ENCODE results near the gene ITPKC.

ITPKC gene

DNA sequence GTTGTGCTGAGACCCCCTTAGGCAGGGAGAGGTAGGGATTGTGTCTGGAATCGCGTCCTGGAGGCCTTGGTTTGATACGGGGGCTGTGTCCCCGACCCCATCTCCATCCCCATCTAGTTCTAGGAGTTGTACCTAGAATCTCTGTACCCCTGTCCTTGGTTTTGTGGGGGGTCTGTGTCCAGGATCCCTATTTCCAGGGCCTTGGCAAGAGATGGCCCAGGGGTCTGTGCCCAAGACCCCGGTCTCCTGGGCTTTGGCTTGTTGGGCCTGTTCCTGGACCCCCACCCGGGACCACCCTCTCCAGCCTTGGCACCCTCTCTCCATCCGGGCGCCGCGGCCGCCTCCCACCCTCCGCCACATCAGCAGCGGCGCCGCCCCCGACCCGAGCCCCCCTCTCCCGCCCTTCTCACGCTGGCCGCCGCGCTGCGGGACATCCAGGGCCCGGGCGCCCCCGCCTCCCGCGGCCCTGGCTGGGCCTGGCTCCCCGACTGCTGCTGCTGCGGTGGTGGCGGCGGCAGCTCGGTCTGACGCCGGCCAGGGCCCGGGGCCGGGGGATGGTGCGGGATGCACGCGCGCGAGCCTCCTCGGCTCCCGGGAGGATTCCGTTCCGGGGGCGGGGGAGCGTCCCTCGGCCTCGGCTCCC is 26.7 kb upstream of the ITPKC start, which contains the start of gene NUMBL:
NUMBL (minus strand) TSS at position 602 of the 643 bp plus-strand sequence; CDS start at position 434, 168 bp downstream.
- WGBS (ENCODE audit: extremely low coverage, insufficient coverage, insufficient read length) = no CpG with 5 or more reads among the region's 50 CpGs
- peaks cover 12 to 19% of the 10 kb centered on the region in 2 experiments for H3K4me1 ChIP-seq (ENCODE audit: control insufficient read depth in 1 of 2, insufficient read depth in 2 of 2, low read length in 2 of 2)
- H2AK5ac ChIP-seq (ENCODE audit: low read length) = peak within 1 kb of the TSS; percentile 62

DNA sequence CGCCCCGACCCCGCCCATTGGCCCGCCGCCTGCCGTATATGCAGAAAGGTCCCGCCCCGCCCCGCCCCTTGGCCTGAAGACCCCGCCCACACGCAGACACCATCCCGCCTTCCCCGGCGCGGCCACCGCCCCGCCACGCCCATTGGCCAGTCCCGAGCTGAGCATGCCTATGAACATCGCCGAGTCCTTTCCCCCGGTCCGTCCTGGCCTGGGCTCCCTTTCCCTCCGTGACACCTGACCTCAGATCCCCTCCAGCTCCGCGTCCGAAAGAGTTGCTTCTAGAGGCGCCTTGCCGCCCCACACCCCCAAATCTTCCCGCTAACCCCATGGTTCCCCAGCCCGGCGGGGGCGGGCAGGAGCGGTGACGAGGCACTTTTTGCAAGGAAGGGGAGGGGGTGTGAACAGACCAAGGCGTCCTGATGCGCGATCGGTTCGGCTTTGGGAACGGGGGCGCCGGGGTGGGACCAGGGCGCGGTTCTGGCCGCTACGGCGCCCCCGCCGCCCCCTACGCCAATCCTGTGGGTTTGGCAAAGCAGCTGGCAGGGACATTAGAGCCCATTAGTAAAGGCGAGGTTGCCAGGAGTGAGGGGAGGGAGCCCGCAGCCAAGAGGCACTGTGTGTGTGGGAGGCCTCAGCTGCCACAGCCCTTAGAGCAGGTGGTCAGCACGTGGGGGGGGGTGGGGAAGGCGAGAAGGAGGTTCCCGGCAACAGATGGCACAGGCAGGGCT is 26.1 kb upstream of the ITPKC start:
- peak overlapping the region; percentile 81 for H3K18ac ChIP-seq (ENCODE audit: low read length)
- H3K4me1 ChIP-seq (ENCODE audit: control insufficient read depth in 1 of 2, insufficient read depth in 2 of 2, low read length in 2 of 2) = peaks cover 12 to 19% of the 10 kb centered on the region in 2 experiments
- peak in 1 of 2 donors; percentile 87 for DNase-seq
- H2BK5ac ChIP-seq (ENCODE audit: low read depth, low read length, poor library complexity) = no peak overlapping the region
- no CpG with 5 or more reads among the region's 56 CpGs for WGBS (ENCODE audit: extremely low coverage, insufficient coverage, insufficient read length)
- no peaks in the 10 kb centered on the region for H3K9me3 ChIP-seq (ENCODE audit: insufficient read depth, low read depth, low read length)
- H3K9ac ChIP-seq (ENCODE audit: low read length) = peak overlapping the region; percentile 14
- peaks cover 30 to 44% of the 10 kb centered on the region in 2 experiments for H3K36me3 ChIP-seq (ENCODE audit: control insufficient read depth in 1 of 2, insufficient read depth in 2 of 2, low read length in 2 of 2)
- H2AFZ ChIP-seq (ENCODE audit: insufficient read depth, low read length, poor library complexity) = peak overlapping the region; percentile 85
- peak overlapping the region; percentile 88 for H4K8ac ChIP-seq (ENCODE audit: low read depth, low read length)
- H3K79me2 ChIP-seq (ENCODE audit: control insufficient read depth, insufficient read depth, low read length, poor library complexity) = peaks cover 4% of the 10 kb centered on the region
- H3K79me1 ChIP-seq (ENCODE audit: low read length) = peaks cover 9% of the 10 kb centered on the region
- H4K91ac ChIP-seq (ENCODE audit: low read depth, low read length) = peak overlapping the region; percentile 83
- H2AK5ac ChIP-seq (ENCODE audit: low read length) = no peak overlapping the region
- H4K12ac ChIP-seq (ENCODE audit: low read depth, low read length) = peak overlapping the region; percentile 82
- H3K4ac ChIP-seq (ENCODE audit: low read depth, low read length) = peak overlapping the region; percentile 5
- no peak overlapping the region for H2BK12ac ChIP-seq (ENCODE audit: low read length)
- peak overlapping the region; percentile 44 for H3K4me3 ChIP-seq (ENCODE audit: low read depth, low read length)
- no peak overlapping the region for H3K23ac ChIP-seq (ENCODE audit: low read length)
- no peaks in the 10 kb centered on the region for H3K27me3 ChIP-seq (ENCODE audit: insufficient read depth, low read length)
- H2BK120ac ChIP-seq (ENCODE audit: insufficient read depth, low read length, poor library complexity) = peak overlapping the region; percentile 27
- H3K14ac ChIP-seq (ENCODE audit: low read length) = peak overlapping the region; percentile 10
- H3K27ac ChIP-seq (ENCODE audit: low read depth, low read length) = peak overlapping the region; percentile 55
- peak overlapping the region; percentile 81 for H3K4me2 ChIP-seq (ENCODE audit: low read length)

More for the DNA sequence above, 26.7 kb upstream of the ITPKC start, which contains the start of gene NUMBL:
- peak within 1 kb of the TSS; percentile 81 for H3K18ac ChIP-seq (ENCODE audit: low read length)
- peak in 1 of 2 donors; percentile 81 for DNase-seq
- H3K9ac ChIP-seq (ENCODE audit: low read length) = peak within 1 kb of the TSS; percentile 80
- peak within 1 kb of the TSS; percentile 55 for H3K27ac ChIP-seq (ENCODE audit: low read depth, low read length)
- H2AFZ ChIP-seq (ENCODE audit: insufficient read depth, low read length, poor library complexity) = peak within 1 kb of the TSS; percentile 85
- no peak within 1 kb of the TSS for H3K23ac ChIP-seq (ENCODE audit: low read length)
- peak within 1 kb of the TSS; percentile 82 for H4K12ac ChIP-seq (ENCODE audit: low read depth, low read length)
- peak within 1 kb of the TSS; percentile 43 for H3K14ac ChIP-seq (ENCODE audit: low read length)
- peaks cover 31 to 45% of the 10 kb centered on the region in 2 experiments for H3K36me3 ChIP-seq (ENCODE audit: control insufficient read depth in 1 of 2, insufficient read depth in 2 of 2, low read length in 2 of 2)
- H4K8ac ChIP-seq (ENCODE audit: low read depth, low read length) = peak within 1 kb of the TSS; percentile 88
- no peak within 1 kb of the TSS for H2BK12ac ChIP-seq (ENCODE audit: low read length)
- H3K4ac ChIP-seq (ENCODE audit: low read depth, low read length) = peak within 1 kb of the TSS; percentile 10
- peaks cover 9% of the 10 kb centered on the region for H3K79me1 ChIP-seq (ENCODE audit: low read length)
- H3K27me3 ChIP-seq (ENCODE audit: insufficient read depth, low read length) = no peaks in the 10 kb centered on the region
- H4K91ac ChIP-seq (ENCODE audit: low read depth, low read length) = peak within 1 kb of the TSS; percentile 83
- peak within 1 kb of the TSS; percentile 80 for H3K4me3 ChIP-seq (ENCODE audit: low read depth, low read length)
- H3K4me2 ChIP-seq (ENCODE audit: low read length) = peak within 1 kb of the TSS; percentile 81
- no peaks in the 10 kb centered on the region for H3K9me3 ChIP-seq (ENCODE audit: insufficient read depth, low read depth, low read length)
- peak within 1 kb of the TSS; percentile 27 for H2BK120ac ChIP-seq (ENCODE audit: insufficient read depth, low read length, poor library complexity)
- H3K79me2 ChIP-seq (ENCODE audit: control insufficient read depth, insufficient read depth, low read length, poor library complexity) = peaks cover 4% of the 10 kb centered on the region
- H2BK5ac ChIP-seq (ENCODE audit: low read depth, low read length, poor library complexity) = no peak within 1 kb of the TSS

DNA sequence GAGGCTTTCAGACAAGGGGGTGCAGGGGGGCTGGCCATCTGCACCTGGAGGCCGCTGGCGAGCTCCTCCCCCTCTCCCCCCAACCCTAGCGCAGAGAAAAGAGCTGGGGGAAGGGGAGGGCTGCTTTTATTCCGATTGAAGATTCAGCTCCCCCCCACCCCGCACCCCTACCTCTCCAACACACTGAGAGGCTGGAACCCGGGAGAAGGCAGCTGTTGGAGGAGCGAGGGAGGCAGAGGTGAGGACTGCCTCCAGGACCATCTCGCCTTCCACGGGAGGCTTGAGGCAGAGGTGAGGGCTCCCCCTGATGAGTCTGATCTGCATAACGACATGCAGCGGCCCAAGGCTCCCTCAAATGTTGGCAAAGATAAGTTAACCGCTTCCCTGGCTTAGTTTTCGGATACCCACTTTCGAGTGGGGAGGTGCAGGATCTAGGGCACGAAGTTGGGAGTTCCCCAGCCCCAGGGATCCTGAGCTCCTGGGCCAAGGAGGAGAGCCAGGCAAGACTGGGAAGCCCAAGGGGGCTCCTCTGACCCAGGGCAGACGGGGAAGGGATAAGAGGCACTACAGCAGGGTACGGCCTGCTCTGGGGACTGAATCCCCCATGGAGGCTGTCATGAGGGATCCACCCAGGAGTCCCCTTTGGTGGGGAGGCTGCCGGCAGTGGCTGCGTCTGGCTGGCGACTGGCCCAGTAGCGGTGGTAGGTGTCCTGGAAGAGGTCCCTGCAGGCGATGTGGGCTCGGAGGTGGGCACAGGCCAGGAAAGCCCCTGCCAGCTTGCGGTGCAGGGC is 25.3 kb upstream of the ITPKC start:
- Histone ChIP-seq H3K23ac (ENCODE audit: low read length) (no peak overlapping the region), H3K9me3 (ENCODE audit: insufficient read depth, low read depth, low read length) (no peaks in the 10 kb centered on the region), H3K36me3 (ENCODE audit: control insufficient read depth in 1 of 2, insufficient read depth in 2 of 2, low read length in 2 of 2) (peaks cover 29 to 41% of the 10 kb centered on the region in 2 experiments), H3K27ac (ENCODE audit: low read depth, low read length) (no peak overlapping the region), H4K91ac (ENCODE audit: low read depth, low read length) (peak overlapping the region; percentile 83), H3K79me2 (ENCODE audit: control insufficient read depth, insufficient read depth, low read length, poor library complexity) (peaks cover 4% of the 10 kb centered on the region), H4K12ac (ENCODE audit: low read depth, low read length) (peak overlapping the region; percentile 82), H3K14ac (ENCODE audit: low read length) (no peak overlapping the region), H2AFZ (ENCODE audit: insufficient read depth, low read length, poor library complexity) (no peak overlapping the region), H2BK5ac (ENCODE audit: low read depth, low read length, poor library complexity) (no peak overlapping the region), H3K27me3 (ENCODE audit: insufficient read depth, low read length) (no peaks in the 10 kb centered on the region), H3K4ac (ENCODE audit: low read depth, low read length) (no peak overlapping the region), H3K18ac (ENCODE audit: low read length) (peak overlapping the region; percentile 81), H3K4me3 (ENCODE audit: low read depth, low read length) (no peak overlapping the region), H3K4me2 (ENCODE audit: low read length) (peak overlapping the region; percentile 81), H2BK120ac (ENCODE audit: insufficient read depth, low read length, poor library complexity) (peak overlapping the region; percentile 27), H3K9ac (ENCODE audit: low read length) (no peak overlapping the region), H3K79me1 (ENCODE audit: low read length) (peaks cover 9% of the 10 kb centered on the region), H3K4me1 (ENCODE audit: control insufficient read depth in 1 of 2, insufficient read depth in 2 of 2, low read length in 2 of 2) (peaks cover 12 to 19% of the 10 kb centered on the region in 2 experiments), H2AK5ac (ENCODE audit: low read length) (no peak overlapping the region), H4K8ac (ENCODE audit: low read depth, low read length) (peak overlapping the region; percentile 88), H2BK12ac (ENCODE audit: low read length) (no peak overlapping the region)
- WGBS (ENCODE audit: extremely low coverage, insufficient coverage, insufficient read length) = no CpG with 5 or more reads among the region's 24 CpGs
- no peak for DNase-seq

DNA sequence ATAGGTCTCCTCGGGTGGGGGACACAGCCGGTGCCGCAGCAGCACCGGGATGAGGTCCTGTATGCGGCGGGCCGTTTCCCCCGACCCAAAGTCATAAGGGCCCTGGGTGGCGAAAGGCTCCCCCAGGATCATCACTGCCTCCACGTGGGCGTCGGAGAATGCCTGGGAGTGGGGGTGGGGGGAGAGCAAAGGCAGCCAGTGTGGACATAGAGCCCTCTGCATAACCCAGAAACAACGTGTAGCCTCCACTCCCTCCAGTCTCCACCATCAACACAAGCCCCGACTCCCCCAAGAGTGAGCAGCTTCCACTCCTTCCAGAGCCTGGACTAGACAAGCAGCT is 24.7 kb upstream of the ITPKC start:
- no peak overlapping the region for H3K23ac ChIP-seq (ENCODE audit: low read length)
- no peak overlapping the region for H3K4ac ChIP-seq (ENCODE audit: low read depth, low read length)
- no peak overlapping the region for H4K8ac ChIP-seq (ENCODE audit: low read depth, low read length)
- H3K36me3 ChIP-seq (ENCODE audit: control insufficient read depth in 1 of 2, insufficient read depth in 2 of 2, low read length in 2 of 2) = peaks cover 29 to 37% of the 10 kb centered on the region in 2 experiments
- no peak overlapping the region for H3K4me3 ChIP-seq (ENCODE audit: low read depth, low read length)
- H4K12ac ChIP-seq (ENCODE audit: low read depth, low read length) = no peak overlapping the region
- no peak for DNase-seq
- H4K91ac ChIP-seq (ENCODE audit: low read depth, low read length) = no peak overlapping the region
- H3K27me3 ChIP-seq (ENCODE audit: insufficient read depth, low read length) = no peaks in the 10 kb centered on the region
- H3K18ac ChIP-seq (ENCODE audit: low read length) = no peak overlapping the region
- H2BK5ac ChIP-seq (ENCODE audit: low read depth, low read length, poor library complexity) = no peak overlapping the region
- H3K9me3 ChIP-seq (ENCODE audit: insufficient read depth, low read depth, low read length) = no peaks in the 10 kb centered on the region
- peaks cover 12 to 19% of the 10 kb centered on the region in 2 experiments for H3K4me1 ChIP-seq (ENCODE audit: control insufficient read depth in 1 of 2, insufficient read depth in 2 of 2, low read length in 2 of 2)
- H3K9ac ChIP-seq (ENCODE audit: low read length) = no peak overlapping the region
- no peak overlapping the region for H2BK120ac ChIP-seq (ENCODE audit: insufficient read depth, low read length, poor library complexity)
- H2BK12ac ChIP-seq (ENCODE audit: low read length) = no peak overlapping the region
- no peak overlapping the region for H3K4me2 ChIP-seq (ENCODE audit: low read length)
- H2AK5ac ChIP-seq (ENCODE audit: low read length) = no peak overlapping the region
- peaks cover 9% of the 10 kb centered on the region for H3K79me1 ChIP-seq (ENCODE audit: low read length)
- no peak overlapping the region for H3K27ac ChIP-seq (ENCODE audit: low read depth, low read length)
- WGBS (ENCODE audit: extremely low coverage, insufficient coverage, insufficient read length) = no CpG with 5 or more reads among the region's 14 CpGs
- H3K14ac ChIP-seq (ENCODE audit: low read length) = no peak overlapping the region
- H2AFZ ChIP-seq (ENCODE audit: insufficient read depth, low read length, poor library complexity) = no peak overlapping the region
- peaks cover 4% of the 10 kb centered on the region for H3K79me2 ChIP-seq (ENCODE audit: control insufficient read depth, insufficient read depth, low read length, poor library complexity)
